ENCODE results near the gene DYRK3.
A peak's percentile ranks its signal among the peaks of the same experiment; 100 is the strongest.
"Not testable (repeated sequence)": the region's sequence is repeated elsewhere in the genome, so short reads cannot be mapped to it uniquely, and the experiment has no call there.

The DYRK3 gene

GRCh38 chr1:206635080-206635977, at the start of gene DYRK3:
DYRK3 (plus strand) TSS chr1:206635536; CDS start chr1:206635704, 168 bp downstream.
- DNase-seq = peak; percentile 92

GRCh38 chr1:206586501-206587445, 48.6 kb upstream of the DYRK3 start:
- DNase-seq = no peak

- DNase-seq = no peak
Measured at GRCh38 chr1:206587904-206588303, 47.4 kb upstream of the DYRK3 start.

- no peak for DNase-seq
Measured at GRCh38 chr1:206588492-206588891, 46.8 kb upstream of the DYRK3 start.

- DNase-seq = no peak
Measured at GRCh38 chr1:206589206-206589605, 46.1 kb upstream of the DYRK3 start.

GRCh38 chr1:206590025-206590758, 45.1 kb upstream of the DYRK3 start:
- DNase-seq = no peak

GRCh38 chr1:206591226-206591625, 44.1 kb upstream of the DYRK3 start:
- no peak for DNase-seq

GRCh38 chr1:206591696-206592095, 43.6 kb upstream of the DYRK3 start:
- no peak for DNase-seq

- no peak for DNase-seq
Measured at GRCh38 chr1:206593351-206593925, 41.9 kb upstream of the DYRK3 start.

- no peak for DNase-seq
Measured at GRCh38 chr1:206595581-206596318, 39.6 kb upstream of the DYRK3 start.

GRCh38 chr1:206596319-206596666, 39.0 kb upstream of the DYRK3 start:
- no peak for DNase-seq

- DNase-seq = no peak
Measured at GRCh38 chr1:206600527-206600926, 34.8 kb upstream of the DYRK3 start.

- DNase-seq = no peak
Measured at GRCh38 chr1:206604861-206605260, 30.5 kb upstream of the DYRK3 start.

- peak; percentile 38 for DNase-seq
Measured at GRCh38 chr1:206606867-206607266, 28.5 kb upstream of the DYRK3 start.

- no peak for DNase-seq
Measured at GRCh38 chr1:206608108-206608698, 27.1 kb upstream of the DYRK3 start.

- DNase-seq = no peak
Measured at GRCh38 chr1:206609229-206609991, 25.9 kb upstream of the DYRK3 start.

GRCh38 chr1:206612129-206612876, 23.0 kb upstream of the DYRK3 start, which contains the start of gene EIF2D:
EIF2D (minus strand) TSS chr1:206612465; CDS start chr1:206612342, 123 bp downstream.
- DNase-seq = peak; percentile 93

GRCh38 chr1:206626396-206626795, 8.9 kb upstream of the DYRK3 start:
- DNase-seq = not testable (repeated sequence)

GRCh38 chr1:206628916-206629315, 6.4 kb upstream of the DYRK3 start:
- DNase-seq = no peak

GRCh38 chr1:206631085-206631509, 4.2 kb upstream of the DYRK3 start:
- DNase-seq = peak; percentile 89

Data from COR-L47 (cell line).